ENCODE data around the gene IRX4. TPM values are rescaled to one million over a fixed set of nuclear protein-coding genes. Genes with fewer than 3 reads are reported as not detected.

The IRX4 gene
- total RNA-seq, 2 experiments from 2014 or later, result not detected

DNA sequence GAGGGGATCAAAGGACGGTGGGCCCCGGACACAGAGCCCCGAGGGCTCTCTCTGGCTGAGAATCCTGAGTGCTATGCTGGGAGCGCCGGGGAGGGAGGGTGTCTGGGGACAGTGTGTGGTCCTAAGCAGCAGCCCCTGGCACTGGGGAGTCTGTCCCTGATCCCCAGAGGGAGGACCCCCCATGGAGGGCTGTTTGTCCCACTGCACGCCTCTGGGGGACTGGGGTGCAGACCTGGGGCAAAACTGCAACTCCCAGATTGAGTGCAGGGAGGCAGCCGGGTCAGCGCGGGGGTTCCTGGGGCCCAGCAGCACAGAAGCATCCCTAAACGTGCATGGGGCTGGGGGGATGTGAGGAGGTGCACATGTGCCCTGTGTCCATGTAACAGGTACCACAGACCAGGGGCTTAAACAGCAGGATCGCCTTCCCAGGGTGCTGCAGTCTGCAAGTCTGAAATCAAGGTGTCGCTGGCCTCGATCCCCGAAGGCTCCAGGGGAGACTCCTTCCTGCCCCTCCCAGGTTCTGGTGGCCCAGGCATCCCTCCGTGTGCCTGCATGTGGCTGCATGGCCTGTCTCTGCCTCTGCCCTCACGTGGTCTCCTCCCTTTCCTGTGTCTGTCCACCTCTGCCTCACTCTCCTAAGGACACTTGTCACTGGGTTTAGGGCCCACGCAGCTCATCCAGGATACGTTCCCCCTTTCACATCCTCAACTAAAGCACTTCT is 35.9 kb upstream of the IRX4 start:
- DNase-seq, result no peak
- no peaks in the 10 kb centered on the region for H3K4me1 Mint-ChIP-seq
- H3K4me3 Mint-ChIP-seq, result no peak overlapping the region
- no peak overlapping the region for H3K27ac Mint-ChIP-seq
- peaks cover 2% of the 10 kb centered on the region for H3K9me3 Mint-ChIP-seq
- no peaks in the 10 kb centered on the region for H3K36me3 Mint-ChIP-seq
- H3K27me3 Mint-ChIP-seq, result peaks cover 6% of the 10 kb centered on the region

DNA sequence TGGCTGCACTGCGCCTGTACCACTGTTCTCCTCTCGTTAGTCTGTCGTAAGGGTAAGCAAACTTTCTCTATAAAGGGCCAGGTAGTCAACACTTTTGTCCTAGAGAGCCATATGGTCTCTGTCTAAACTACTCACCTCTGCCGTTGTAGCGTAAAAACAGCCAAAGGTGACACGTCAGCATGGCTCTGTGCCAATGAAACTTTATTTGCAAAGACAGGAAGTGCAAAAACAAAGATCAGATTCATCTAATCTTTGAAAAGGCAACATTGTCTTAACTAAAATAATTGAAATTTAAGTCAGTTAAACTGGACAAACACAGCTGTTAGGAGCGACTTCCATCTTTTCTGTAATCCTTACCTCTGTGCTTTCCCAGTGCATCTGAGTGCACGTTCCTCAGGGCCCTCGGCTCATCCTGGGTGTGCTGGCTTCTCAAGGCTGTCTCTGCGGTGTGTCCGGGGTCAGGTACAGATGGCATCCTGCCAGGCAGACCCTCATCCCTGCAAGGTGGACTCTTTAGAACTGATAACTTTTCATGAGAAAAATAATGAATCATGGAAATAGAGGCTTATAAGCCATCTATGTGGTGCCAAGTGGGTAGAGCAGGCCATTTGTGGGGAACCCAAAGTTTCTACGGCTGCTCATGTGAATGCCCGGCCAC is 35.2 kb upstream of the IRX4 start:
- Mint-ChIP-seq H3K9me3 (peaks cover 2% of the 10 kb centered on the region), H3K36me3 (no peaks in the 10 kb centered on the region), H3K27me3 (peaks cover 6% of the 10 kb centered on the region), H3K4me1 (no peaks in the 10 kb centered on the region), H3K27ac (no peak overlapping the region), H3K4me3 (no peak overlapping the region)
- DNase-seq, result no peak

GRCh38 chr5:1916041-1917001 is 33.6 kb upstream of the IRX4 start:
- H3K4me1 Mint-ChIP-seq, result no peaks in the 10 kb centered on the region
- H3K4me3 Mint-ChIP-seq, result no peak overlapping the region
- H3K27me3 Mint-ChIP-seq, result peaks cover 10% of the 10 kb centered on the region
- H3K27ac Mint-ChIP-seq, result no peak overlapping the region
- H3K9me3 Mint-ChIP-seq, result peaks cover 2% of the 10 kb centered on the region
- H3K36me3 Mint-ChIP-seq, result no peaks in the 10 kb centered on the region
- no peak for DNase-seq

GRCh38 chr5:1915316-1915715 is 32.6 kb upstream of the IRX4 start:
- no peaks in the 10 kb centered on the region for H3K36me3 Mint-ChIP-seq
- no peaks in the 10 kb centered on the region for H3K4me1 Mint-ChIP-seq
- H3K9me3 Mint-ChIP-seq, result peaks cover 2% of the 10 kb centered on the region
- peaks cover 10% of the 10 kb centered on the region for H3K27me3 Mint-ChIP-seq
- H3K27ac Mint-ChIP-seq, result no peak overlapping the region
- DNase-seq, result no peak
- no peak overlapping the region for H3K4me3 Mint-ChIP-seq

GRCh38 chr5:1914471-1914870 is 31.7 kb upstream of the IRX4 start:
- peaks cover 8% of the 10 kb centered on the region for H3K27me3 Mint-ChIP-seq
- DNase-seq, result no peak
- H3K4me1 Mint-ChIP-seq, result no peaks in the 10 kb centered on the region
- peaks cover 2% of the 10 kb centered on the region for H3K9me3 Mint-ChIP-seq
- H3K4me3 Mint-ChIP-seq, result no peak overlapping the region
- no peaks in the 10 kb centered on the region for H3K36me3 Mint-ChIP-seq
- H3K27ac Mint-ChIP-seq, result no peak overlapping the region

DNA sequence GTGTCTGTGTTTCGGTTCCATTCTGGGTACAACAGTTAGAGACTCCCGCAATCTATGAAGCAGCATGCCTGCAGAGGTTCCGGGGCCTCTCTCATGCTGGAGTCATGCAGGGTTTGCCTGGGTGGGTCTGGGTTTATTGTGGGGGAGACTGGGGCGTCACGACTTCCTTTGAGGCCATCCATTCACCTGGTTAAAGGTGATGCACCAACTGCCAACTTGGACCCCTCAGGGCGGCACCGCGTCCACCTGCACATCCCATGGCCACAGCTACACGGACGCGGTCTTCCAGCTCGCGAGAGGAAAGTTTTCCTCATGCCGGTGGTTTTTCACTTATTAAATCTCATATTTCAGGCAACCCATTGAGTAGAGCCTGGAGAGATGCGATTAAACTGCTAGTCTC is 30.9 kb upstream of the IRX4 start:
- no peaks in the 10 kb centered on the region for H3K36me3 Mint-ChIP-seq
- peaks cover 2% of the 10 kb centered on the region for H3K9me3 Mint-ChIP-seq
- H3K27ac Mint-ChIP-seq, result no peak overlapping the region
- H3K4me1 Mint-ChIP-seq, result no peaks in the 10 kb centered on the region
- no peak for DNase-seq
- no peak overlapping the region for H3K4me3 Mint-ChIP-seq
- H3K27me3 Mint-ChIP-seq, result peaks cover 4% of the 10 kb centered on the region

- Mint-ChIP-seq H3K27me3 (peaks cover 4% of the 10 kb centered on the region), H3K27ac (no peak overlapping the region), H3K9me3 (peaks cover 2% of the 10 kb centered on the region), H3K36me3 (no peaks in the 10 kb centered on the region), H3K4me1 (no peaks in the 10 kb centered on the region), H3K4me3 (no peak overlapping the region)
- DNase-seq, result no peak
Measured at GRCh38 chr5:1912951-1913565, 30.3 kb upstream of the IRX4 start.

DNA sequence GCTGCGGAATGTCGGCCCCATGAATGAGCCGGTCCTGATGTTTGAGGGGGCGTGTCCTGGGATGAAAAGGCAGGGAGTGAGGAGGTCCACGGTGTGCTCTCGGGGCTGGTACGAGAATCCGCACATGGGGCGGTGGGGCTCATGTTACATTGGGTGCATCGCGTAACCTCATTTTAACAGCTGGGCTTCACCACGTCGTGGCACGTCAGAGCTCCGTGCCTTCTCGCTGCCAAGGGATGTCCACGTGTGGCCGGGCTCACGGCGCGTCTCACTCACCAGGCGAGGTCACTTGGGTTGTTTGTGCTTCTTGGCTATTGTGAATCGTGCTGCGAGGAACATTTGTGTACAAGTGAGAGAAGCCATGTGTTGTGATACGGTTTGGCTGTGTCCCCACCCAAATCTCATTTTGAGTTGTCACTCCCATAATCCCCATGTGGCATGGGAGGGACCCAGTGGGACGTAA is 29.1 kb upstream of the IRX4 start:
- Mint-ChIP-seq H3K36me3 (no peaks in the 10 kb centered on the region), H3K4me3 (no peak overlapping the region), H3K4me1 (no peaks in the 10 kb centered on the region), H3K27me3 (peaks cover 8% of the 10 kb centered on the region), H3K27ac (no peak overlapping the region), H3K9me3 (peaks cover 2% of the 10 kb centered on the region)
- no peak for DNase-seq

DNA sequence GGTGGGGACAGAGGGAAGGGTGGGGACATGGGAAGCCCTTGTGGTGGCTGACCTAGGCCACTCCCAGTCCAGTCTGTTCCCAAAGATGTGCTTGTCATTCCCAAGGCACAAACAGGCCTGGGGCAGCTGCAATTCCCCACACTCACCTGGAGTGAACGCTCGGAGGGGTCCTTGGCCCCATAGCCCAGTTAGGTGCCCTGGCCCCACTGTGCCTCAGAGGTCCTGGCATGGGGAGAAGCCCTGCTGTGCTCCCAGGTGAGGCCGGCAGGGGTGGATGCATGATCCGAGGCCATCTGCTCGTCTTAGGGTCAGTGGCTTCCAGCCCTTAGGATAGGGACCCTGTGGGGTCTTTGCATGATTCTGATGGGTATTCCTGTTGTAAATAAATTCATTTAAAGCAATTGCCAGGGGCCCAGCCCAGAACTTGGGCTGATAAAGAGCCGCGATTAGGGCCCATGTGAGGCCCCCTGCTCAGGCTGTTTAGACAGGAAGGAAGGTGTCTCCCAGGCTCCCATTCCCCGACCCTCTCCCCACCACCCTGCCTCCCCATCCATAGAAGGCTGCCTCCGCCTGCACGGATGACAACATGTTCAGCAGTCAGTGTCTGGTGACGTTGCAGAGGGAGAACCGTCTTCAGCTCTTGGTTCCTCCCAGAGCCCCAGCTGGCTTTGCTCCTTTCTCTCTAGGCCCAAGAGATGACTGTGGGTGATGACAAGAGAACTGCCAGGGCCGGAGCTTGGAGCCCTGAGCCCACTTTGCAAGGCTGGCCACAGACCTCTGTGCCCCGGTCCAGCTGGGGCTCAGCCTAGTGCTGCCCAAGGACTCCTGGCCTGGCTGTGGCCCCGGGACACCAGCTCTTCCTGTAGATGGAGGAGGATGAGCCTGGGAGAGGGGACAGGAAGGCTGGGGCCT is 28.4 kb upstream of the IRX4 start:
- H3K9me3 Mint-ChIP-seq, result peaks cover 2% of the 10 kb centered on the region
- no peak overlapping the region for H3K27ac Mint-ChIP-seq
- no peak overlapping the region for H3K4me3 Mint-ChIP-seq
- H3K27me3 Mint-ChIP-seq, result peaks cover 12% of the 10 kb centered on the region
- DNase-seq, result no peak
- no peaks in the 10 kb centered on the region for H3K4me1 Mint-ChIP-seq
- H3K36me3 Mint-ChIP-seq, result no peaks in the 10 kb centered on the region

DNA sequence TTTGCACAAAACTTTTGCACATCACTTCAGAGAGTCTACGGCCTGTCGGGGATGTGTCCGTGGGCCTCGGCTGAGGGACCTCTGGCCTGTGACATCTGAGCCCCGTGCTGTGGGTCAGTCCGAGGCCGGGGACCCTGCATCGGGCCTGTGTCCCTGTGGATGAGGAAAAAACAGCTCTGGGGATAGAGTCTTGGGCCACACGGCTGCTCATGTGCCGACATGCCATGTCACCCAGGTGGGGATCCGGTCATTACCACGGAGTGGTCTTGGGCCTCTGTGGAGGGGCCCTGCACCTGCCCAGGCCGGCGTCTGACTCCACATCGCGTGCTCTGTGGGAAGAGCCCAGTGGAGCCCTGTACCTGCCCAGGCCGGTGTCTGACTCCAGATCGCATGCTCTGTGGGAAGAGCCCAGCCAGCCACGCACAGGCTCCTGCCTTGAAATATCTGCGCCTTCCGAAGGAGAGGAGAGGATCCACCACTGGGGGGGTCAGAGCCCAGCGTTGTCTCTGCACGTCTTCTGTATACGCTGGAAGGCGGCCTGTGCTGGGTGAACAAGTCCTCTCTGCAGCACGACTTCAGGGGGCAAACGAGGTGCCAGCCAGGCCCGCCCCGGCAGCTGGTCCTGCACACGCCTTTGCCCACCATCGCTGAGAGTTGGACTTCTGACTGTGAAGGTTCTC is 27.5 kb upstream of the IRX4 start:
- no peaks in the 10 kb centered on the region for H3K36me3 Mint-ChIP-seq
- H3K9me3 Mint-ChIP-seq, result peaks cover 4% of the 10 kb centered on the region
- no peak overlapping the region for H3K27ac Mint-ChIP-seq
- H3K4me3 Mint-ChIP-seq, result no peak overlapping the region
- H3K4me1 Mint-ChIP-seq, result no peaks in the 10 kb centered on the region
- H3K27me3 Mint-ChIP-seq, result peaks cover 18% of the 10 kb centered on the region
- no peak for DNase-seq

GRCh38 chr5:1909346-1909985 is 26.7 kb upstream of the IRX4 start:
- peaks cover 2% of the 10 kb centered on the region for H3K9me3 Mint-ChIP-seq
- H3K36me3 Mint-ChIP-seq, result no peaks in the 10 kb centered on the region
- H3K4me1 Mint-ChIP-seq, result no peaks in the 10 kb centered on the region
- peaks cover 18% of the 10 kb centered on the region for H3K27me3 Mint-ChIP-seq
- H3K27ac Mint-ChIP-seq, result no peak overlapping the region
- H3K4me3 Mint-ChIP-seq, result no peak overlapping the region
- no peak for DNase-seq

GRCh38 chr5:1908931-1909330 is 26.2 kb upstream of the IRX4 start:
- Mint-ChIP-seq H3K27ac (no peak overlapping the region), H3K27me3 (peaks cover 18% of the 10 kb centered on the region), H3K4me1 (no peaks in the 10 kb centered on the region), H3K36me3 (no peaks in the 10 kb centered on the region), H3K4me3 (no peak overlapping the region), H3K9me3 (peaks cover 2% of the 10 kb centered on the region)
- no peak for DNase-seq

- no peaks in the 10 kb centered on the region for H3K4me1 Mint-ChIP-seq
- H3K27me3 Mint-ChIP-seq, result peaks cover 22% of the 10 kb centered on the region
- DNase-seq, result no peak
Measured at GRCh38 chr5:1907616-1908015, 24.9 kb upstream of the IRX4 start.

More at GRCh38 chr5:1907616-1908015, 24.9 kb upstream of the IRX4 start:
- Mint-ChIP-seq H3K36me3 (no peaks in the 10 kb centered on the region), H3K27ac (no peak overlapping the region), H3K9me3 (peaks cover 2% of the 10 kb centered on the region), H3K4me3 (no peak overlapping the region)

Measured in activated naive CD8-positive, alpha-beta T cell treated with anti-CD3 and anti-CD28 coated beads for 36 hours (primary cell).